HG03064 (cell line): ENCODE data around the gene SELENBP1.

Source experiments
- ATAC-seq: cut with Tn5 transposase; IDR thresholded peaks from one replicate; pipeline ENCODE4 v1.9.1; 2021; ENCODE audit warnings: low read depth; ENCODE audit not compliant: unreplicated experiment

Gene SELENBP1

GRCh38 chr1:151346082-151346768 lies 26.3 kb downstream of the SELENBP1 start:
- ATAC-seq = no peak

GRCh38 chr1:151344291-151344690 lies 28.2 kb downstream of the SELENBP1 start:
- ATAC-seq = no peak

GRCh38 chr1:151343587-151343986 lies 28.9 kb downstream of the SELENBP1 start:
- no peak for ATAC-seq

GRCh38 chr1:151342569-151342968 lies 29.9 kb downstream of the SELENBP1 start:
- ATAC-seq = no peak

GRCh38 chr1:151342021-151342420 lies 30.5 kb downstream of the SELENBP1 start:
- ATAC-seq = no peak

GRCh38 chr1:151340870-151341754 lies 31.4 kb downstream of the SELENBP1 start:
- ATAC-seq = no peak

GRCh38 chr1:151336556-151336955 lies 35.9 kb downstream of the SELENBP1 start:
- ATAC-seq = no peak

GRCh38 chr1:151334822-151335221 lies 37.7 kb downstream of the SELENBP1 start:
- ATAC-seq = no peak

GRCh38 chr1:151327903-151328674 lies 44.4 kb downstream of the SELENBP1 start:
- no peak for ATAC-seq

GRCh38 chr1:151327223-151327902 lies 45.1 kb downstream of the SELENBP1 start, which contains the start of gene PI4KB:
TSS of gene PI4KB (minus strand) at chr1:151327416. CDS start at chr1:151316481, 10,935 bp downstream.
- ATAC-seq = no peak

GRCh38 chr1:151326619-151327222 lies 45.8 kb downstream of the SELENBP1 start:
- no peak for ATAC-seq

GRCh38 chr1:151325646-151326429 lies 46.7 kb downstream of the SELENBP1 start:
- no peak for ATAC-seq

- no peak for ATAC-seq
These were observed 47.3 kb downstream of the SELENBP1 start for GRCh38 chr1:151325231-151325630.

- ATAC-seq = no peak
These were observed 48.0 kb downstream of the SELENBP1 start for GRCh38 chr1:151324390-151324930.

GRCh38 chr1:151318975-151319374 lies 53.5 kb downstream of the SELENBP1 start:
- ATAC-seq = no peak

- no peak for ATAC-seq
These were observed 56.8 kb downstream of the SELENBP1 start for GRCh38 chr1:151315565-151316235.
